ENCODE measurements around the gene OXCT1.

Gene OXCT1

DNA sequence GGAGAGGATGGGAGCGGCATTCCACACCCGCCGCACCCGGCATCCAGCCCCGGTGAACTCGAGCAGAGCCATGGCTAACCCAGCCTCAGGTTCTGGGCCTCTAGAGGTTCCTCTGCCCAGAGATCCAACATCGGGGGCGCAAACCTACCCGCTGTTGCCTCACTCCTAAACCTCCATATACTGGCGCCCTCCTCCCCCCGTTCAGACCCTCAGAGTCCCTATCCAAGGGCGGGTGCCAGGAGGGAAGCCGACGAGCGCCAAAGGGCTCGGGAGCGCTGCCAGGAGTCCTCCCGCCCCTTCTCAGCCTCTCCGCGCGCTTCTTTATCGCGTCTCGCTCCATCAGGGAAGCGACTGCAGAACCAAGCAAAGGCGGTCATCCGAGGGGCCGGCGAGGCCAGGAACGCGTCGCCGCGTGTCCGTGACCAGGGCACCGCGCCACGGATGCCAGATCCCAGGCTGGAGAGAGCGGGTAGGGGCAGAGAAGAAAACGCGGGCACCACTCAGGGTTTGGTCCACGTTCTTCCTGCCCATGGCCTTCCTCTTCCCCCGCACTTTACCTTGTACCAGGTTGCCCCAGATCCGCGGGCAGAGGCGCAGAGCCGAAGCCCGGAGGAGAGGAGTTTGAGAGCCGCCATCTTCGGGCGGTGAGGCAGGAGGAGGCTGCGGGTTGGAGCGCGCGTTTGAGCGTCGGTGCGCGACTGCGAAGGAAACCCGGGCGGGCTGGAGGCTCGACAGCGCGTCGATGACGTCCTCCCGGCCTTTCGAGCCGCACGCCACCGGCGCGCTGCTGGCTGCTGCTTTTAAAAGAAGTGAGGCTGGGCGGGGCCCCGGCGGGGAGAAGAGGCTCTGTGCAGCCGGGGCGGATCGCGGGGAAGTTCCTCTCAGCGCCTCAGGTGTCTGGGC lies at the start of gene OXCT1:
Gene OXCT1, minus strand, starts transcription at position 702 of the 903 bp plus-strand sequence. Its CDS starts 67 bp downstream, at position 635.
- H3K4me1 Mint-ChIP-seq, result peaks cover 48% of the 10 kb centered on the region
- ATAC-seq (replicated peaks; ENCODE audit: extremely low read depth, poor library complexity, severe bottlenecking), result peak; percentile 97
- H3K27ac Mint-ChIP-seq (ENCODE audit: low read depth), result peak within 1 kb of the TSS; percentile 88
- no peaks in the 10 kb centered on the region for H3K27me3 Mint-ChIP-seq
- DNase-seq (ENCODE audit: low spot score in 2 of 2), result peak; percentile 86 to 90
- H3K9me3 Mint-ChIP-seq, result no peaks in the 10 kb centered on the region
- H3K4me3 Mint-ChIP-seq, result peak within 1 kb of the TSS; percentile 87
- H3K36me3 Mint-ChIP-seq (ENCODE audit: insufficient read depth), result peaks cover 15% of the 10 kb centered on the region

DNA sequence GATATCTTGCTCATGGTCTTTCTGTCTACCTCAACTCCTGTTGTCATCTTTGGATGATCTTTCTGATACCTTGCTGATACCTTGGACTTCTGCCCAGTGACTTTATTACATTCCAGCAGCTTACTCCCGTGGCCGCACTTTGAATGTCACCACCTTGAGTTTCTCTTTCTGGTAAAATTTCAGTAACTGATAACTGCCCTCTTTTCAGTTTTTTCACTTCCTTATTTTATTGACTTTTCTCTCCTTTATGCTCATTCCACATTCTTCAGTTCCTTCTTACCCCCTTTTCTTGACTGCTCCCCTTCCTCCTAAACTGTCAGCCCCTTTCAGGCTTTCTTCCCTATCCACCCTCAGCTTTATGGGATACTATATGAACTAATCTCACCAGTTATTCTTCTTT lies 47.9 kb upstream of the OXCT1 start:
- Mint-ChIP-seq H3K27ac (ENCODE audit: low read depth) (peak overlapping the region; percentile 41), H3K9me3 (no peaks in the 10 kb centered on the region), H3K36me3 (ENCODE audit: insufficient read depth) (peaks cover 39% of the 10 kb centered on the region), H3K27me3 (no peaks in the 10 kb centered on the region), H3K4me1 (peaks cover 16% of the 10 kb centered on the region), H3K4me3 (no peak overlapping the region)
- no peak for ATAC-seq (replicated peaks; ENCODE audit: extremely low read depth, poor library complexity, severe bottlenecking)
- no peak for DNase-seq (ENCODE audit: low spot score in 2 of 2)

GRCh38 chr5:41908374-41909079 lies 38.3 kb upstream of the OXCT1 start:
- Mint-ChIP-seq H3K27ac (ENCODE audit: low read depth) (peak overlapping the region; percentile 46), H3K36me3 (ENCODE audit: insufficient read depth) (peaks cover 49% of the 10 kb centered on the region), H3K4me1 (peaks cover 36% of the 10 kb centered on the region), H3K27me3 (no peaks in the 10 kb centered on the region), H3K4me3 (no peak overlapping the region), H3K9me3 (no peaks in the 10 kb centered on the region)
- ATAC-seq (replicated peaks; ENCODE audit: extremely low read depth, poor library complexity, severe bottlenecking) (no peak), DNase-seq (ENCODE audit: low spot score in 2 of 2) (no peak)

- peaks cover 39% of the 10 kb centered on the region for H3K4me1 Mint-ChIP-seq
- H3K9me3 Mint-ChIP-seq, result no peaks in the 10 kb centered on the region
- H3K4me3 Mint-ChIP-seq, result no peak overlapping the region
- H3K27ac Mint-ChIP-seq (ENCODE audit: low read depth), result no peak overlapping the region
- ATAC-seq (replicated peaks; ENCODE audit: extremely low read depth, poor library complexity, severe bottlenecking) (no peak), DNase-seq (ENCODE audit: low spot score in 2 of 2) (no peak)
- no peaks in the 10 kb centered on the region for H3K27me3 Mint-ChIP-seq
- peaks cover 41% of the 10 kb centered on the region for H3K36me3 Mint-ChIP-seq (ENCODE audit: insufficient read depth)
Observed at GRCh38 chr5:41906151-41906550, 35.9 kb upstream of the OXCT1 start.

DNA sequence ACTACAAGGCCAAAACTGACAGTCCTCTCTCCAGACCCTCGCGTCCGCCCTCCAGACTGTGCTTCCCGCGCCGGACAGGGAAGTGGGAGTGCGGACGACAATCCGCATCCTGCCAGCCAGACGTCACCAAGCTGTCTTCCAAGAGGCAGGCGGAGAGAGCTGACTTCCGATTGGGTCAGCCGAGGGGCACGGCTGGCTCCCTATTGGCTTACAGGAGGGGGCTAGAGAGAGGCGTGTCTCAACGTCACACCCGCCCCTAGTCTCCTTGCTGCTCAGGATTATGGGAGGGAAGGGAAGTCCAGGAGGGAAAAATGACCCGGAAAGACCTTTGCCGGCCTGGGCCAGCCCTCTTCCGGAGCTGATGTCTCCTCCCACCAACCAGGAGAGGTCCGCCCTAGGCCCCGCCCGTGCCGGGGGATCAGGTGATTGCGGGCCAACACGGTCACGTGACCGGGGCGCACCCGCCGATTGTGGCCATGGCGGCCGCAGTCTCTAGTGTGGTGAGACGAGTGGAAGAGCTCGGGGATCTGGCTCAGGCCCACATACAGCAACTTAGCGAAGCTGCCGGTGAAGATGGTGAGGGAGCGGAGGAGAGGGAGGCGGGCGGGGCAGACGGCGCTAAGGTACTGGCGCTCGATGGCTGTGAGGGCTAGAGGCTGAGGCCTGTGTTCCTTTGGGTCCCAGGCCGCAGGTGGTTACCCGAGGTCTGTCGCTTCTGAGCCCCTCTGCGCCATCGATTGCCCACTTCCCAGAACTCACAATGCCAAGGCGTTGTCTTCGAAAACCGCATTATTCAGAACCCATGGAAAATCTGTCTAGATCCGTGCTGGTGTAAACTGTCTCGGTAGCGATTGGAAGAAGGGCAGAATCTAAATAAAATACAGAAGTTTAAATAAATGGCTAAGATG lies 33.9 kb upstream of the OXCT1 start, which contains the start of gene RIMOC1:
Gene RIMOC1, plus strand, starts transcription at position 453 of the 908 bp plus-strand sequence. Its CDS starts 24 bp downstream, at position 477.
- Mint-ChIP-seq H3K27ac (ENCODE audit: low read depth) (peak within 1 kb of the TSS; percentile 98), H3K9me3 (no peaks in the 10 kb centered on the region), H3K36me3 (ENCODE audit: insufficient read depth) (peaks cover 26% of the 10 kb centered on the region), H3K4me3 (peak within 1 kb of the TSS; percentile 93), H3K27me3 (no peaks in the 10 kb centered on the region), H3K4me1 (peaks cover 34% of the 10 kb centered on the region)
- DNase-seq (ENCODE audit: low spot score in 2 of 2), result peak; percentile 92 to 95
- peak; percentile 89 for ATAC-seq (replicated peaks; ENCODE audit: extremely low read depth, poor library complexity, severe bottlenecking)

- peak overlapping the region; percentile 98 for H3K27ac Mint-ChIP-seq (ENCODE audit: low read depth)
Observed at GRCh38 chr5:41903382-41903891, 33.2 kb upstream of the OXCT1 start.

GRCh38 chr5:41896230-41896629 lies 26.0 kb upstream of the OXCT1 start:
- Mint-ChIP-seq H3K4me3 (no peak overlapping the region), H3K9me3 (no peaks in the 10 kb centered on the region), H3K27me3 (peaks cover 50% of the 10 kb centered on the region), H3K4me1 (no peaks in the 10 kb centered on the region), H3K36me3 (ENCODE audit: insufficient read depth) (no peaks in the 10 kb centered on the region), H3K27ac (ENCODE audit: low read depth) (no peak overlapping the region)
- DNase-seq (ENCODE audit: low spot score in 2 of 2), result no peak
- ATAC-seq (replicated peaks; ENCODE audit: extremely low read depth, poor library complexity, severe bottlenecking), result no peak

More at GRCh38 chr5:41903382-41903891, 33.2 kb upstream of the OXCT1 start:
- Mint-ChIP-seq H3K4me3 (peak overlapping the region; percentile 93), H3K4me1 (peaks cover 34% of the 10 kb centered on the region), H3K27me3 (no peaks in the 10 kb centered on the region), H3K36me3 (ENCODE audit: insufficient read depth) (peaks cover 20% of the 10 kb centered on the region), H3K9me3 (no peaks in the 10 kb centered on the region)
- no peak for ATAC-seq (replicated peaks; ENCODE audit: extremely low read depth, poor library complexity, severe bottlenecking)
- DNase-seq (ENCODE audit: low spot score in 2 of 2), result no peak

DNA sequence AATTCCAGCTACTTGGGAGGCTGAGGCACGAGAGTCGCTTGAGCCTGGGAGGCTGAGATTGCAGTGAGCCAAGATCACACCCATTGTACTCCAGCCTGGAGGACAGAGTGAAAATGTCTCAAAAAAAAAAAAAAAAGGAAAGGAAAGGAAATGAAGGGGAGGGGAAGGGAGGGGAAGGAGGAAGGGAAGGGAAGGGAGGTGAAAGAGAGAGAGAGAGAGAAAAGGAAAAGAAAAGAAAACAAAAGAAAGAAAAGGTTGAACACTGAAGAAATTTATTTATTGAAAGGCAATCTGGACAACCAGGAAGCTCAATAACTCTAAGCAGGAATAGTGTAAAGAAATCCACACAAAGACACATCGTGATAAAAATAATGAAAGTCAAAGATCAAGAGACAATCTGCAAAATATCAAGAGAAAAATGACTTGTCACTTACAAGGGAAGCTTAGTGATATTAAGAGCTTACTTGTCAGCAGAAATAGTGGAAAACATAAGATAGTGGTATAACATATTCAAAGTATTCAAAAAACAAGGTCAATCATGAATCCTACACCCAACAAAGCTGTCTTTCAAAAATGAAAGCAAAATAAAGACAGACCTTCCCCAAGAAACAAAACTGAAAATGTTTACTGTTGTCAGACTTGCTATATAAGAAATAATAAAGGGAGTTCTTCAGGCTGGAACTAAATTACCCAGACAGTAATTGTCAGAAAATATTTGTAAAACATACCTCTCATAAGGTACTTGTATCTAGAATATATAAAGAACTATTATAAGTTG lies 23.0 kb upstream of the OXCT1 start:
- ATAC-seq (replicated peaks; ENCODE audit: extremely low read depth, poor library complexity, severe bottlenecking), result no peak
- Mint-ChIP-seq H3K4me1 (no peaks in the 10 kb centered on the region), H3K27ac (ENCODE audit: low read depth) (peak overlapping the region; percentile 56), H3K36me3 (ENCODE audit: insufficient read depth) (no peaks in the 10 kb centered on the region), H3K9me3 (no peaks in the 10 kb centered on the region), H3K27me3 (peaks cover 70% of the 10 kb centered on the region), H3K4me3 (no peak overlapping the region)
- no peak for DNase-seq (ENCODE audit: low spot score in 2 of 2)

- ATAC-seq (replicated peaks; ENCODE audit: extremely low read depth, poor library complexity, severe bottlenecking), result no peak
- Mint-ChIP-seq H3K36me3 (ENCODE audit: insufficient read depth) (no peaks in the 10 kb centered on the region), H3K27ac (ENCODE audit: low read depth) (no peak overlapping the region), H3K4me3 (no peak overlapping the region), H3K9me3 (no peaks in the 10 kb centered on the region), H3K27me3 (peaks cover 72% of the 10 kb centered on the region), H3K4me1 (no peaks in the 10 kb centered on the region)
- no peak for DNase-seq (ENCODE audit: low spot score in 2 of 2)
Observed at GRCh38 chr5:41892031-41892430, 21.8 kb upstream of the OXCT1 start.

- H3K27me3 Mint-ChIP-seq, result peaks cover 65% of the 10 kb centered on the region
- no peaks in the 10 kb centered on the region for H3K9me3 Mint-ChIP-seq
- no peaks in the 10 kb centered on the region for H3K4me1 Mint-ChIP-seq
- H3K27ac Mint-ChIP-seq (ENCODE audit: low read depth), result no peak overlapping the region
- H3K36me3 Mint-ChIP-seq (ENCODE audit: insufficient read depth), result no peaks in the 10 kb centered on the region
- DNase-seq (ENCODE audit: low spot score in 2 of 2) (no peak), ATAC-seq (replicated peaks; ENCODE audit: extremely low read depth, poor library complexity, severe bottlenecking) (no peak)
- no peak overlapping the region for H3K4me3 Mint-ChIP-seq
Observed at GRCh38 chr5:41891066-41891707, 21.0 kb upstream of the OXCT1 start.

DNA sequence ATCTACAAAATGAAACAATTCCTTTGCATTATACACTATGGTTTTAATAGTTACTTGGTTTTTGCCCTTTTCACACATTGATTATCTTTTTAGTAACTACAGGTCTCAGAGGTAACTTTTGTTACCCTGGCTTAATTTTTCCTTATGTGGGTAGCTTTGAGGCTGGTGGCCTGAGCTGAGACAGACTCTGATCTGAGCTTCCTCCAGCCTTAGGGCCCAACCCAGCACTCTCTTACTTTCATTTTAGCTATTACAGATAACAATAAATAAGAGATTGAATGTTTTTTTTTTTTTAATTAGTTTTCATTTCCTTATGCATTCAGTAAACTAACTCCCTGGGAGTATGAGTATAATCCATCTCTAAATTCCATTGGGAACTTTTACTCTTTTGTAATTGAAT lies 15.1 kb upstream of the OXCT1 start:
- DNase-seq (ENCODE audit: low spot score in 2 of 2), result no peak
- no peaks in the 10 kb centered on the region for H3K4me1 Mint-ChIP-seq
- ATAC-seq (replicated peaks; ENCODE audit: extremely low read depth, poor library complexity, severe bottlenecking), result no peak
- H3K27ac Mint-ChIP-seq (ENCODE audit: low read depth), result no peak overlapping the region
- H3K27me3 Mint-ChIP-seq, result peaks cover 30% of the 10 kb centered on the region
- H3K4me3 Mint-ChIP-seq, result no peak overlapping the region
- H3K36me3 Mint-ChIP-seq (ENCODE audit: insufficient read depth), result no peaks in the 10 kb centered on the region
- no peaks in the 10 kb centered on the region for H3K9me3 Mint-ChIP-seq
